ENCODE results near the gene C3orf20. TPM values are rescaled to one million over a fixed set of nuclear protein-coding genes. Genes with fewer than 3 reads are reported as not detected.

Gene C3orf20
- total RNA-seq, 1 experiment from 2014 or later: not detected

DNA sequence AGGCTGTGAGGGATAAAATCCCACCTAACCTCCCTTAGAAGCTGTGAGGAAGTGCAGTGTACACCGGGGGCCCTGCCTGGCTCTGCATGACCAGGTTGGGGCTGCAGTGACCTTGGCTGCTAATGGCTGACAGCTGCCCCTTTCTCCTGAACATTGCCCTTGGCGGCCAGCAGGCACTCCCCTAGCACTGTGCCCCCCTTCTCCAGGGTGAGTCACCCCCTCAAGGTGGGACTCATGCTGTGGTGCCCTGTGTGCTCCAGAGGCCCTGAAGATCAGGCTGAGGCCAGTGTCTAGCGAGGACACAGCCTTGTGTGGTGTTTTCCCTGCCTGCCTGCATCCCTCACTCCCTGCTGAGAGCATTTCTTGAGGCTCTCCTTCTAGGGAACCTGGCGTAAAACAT lies 122.8 kb downstream of the C3orf20 start:
- Histone ChIP-seq H3K9me3 (ENCODE audit: low read length) (no peaks in the 10 kb centered on the region), H3K9me2 (replicated peaks; ENCODE audit: insufficient read depth, low read length) (no peaks in the 10 kb centered on the region), H3K79me2 (ENCODE audit: low read length) (no peaks in the 10 kb centered on the region), H3K9ac (ENCODE audit: low read length) (no peak overlapping the region), H3K4me1 (ENCODE audit: low read length) (no peaks in the 10 kb centered on the region), H3K27ac (ENCODE audit: low read length) (no peak overlapping the region), H4K20me1 (ENCODE audit: insufficient read depth, low read depth, low read length) (no peaks in the 10 kb centered on the region), H2AFZ (ENCODE audit: low read length) (no peak overlapping the region), H3K36me3 (ENCODE audit: insufficient read depth, low read length) (no peaks in the 10 kb centered on the region), H3K27me3 (ENCODE audit: low read length) (no peaks in the 10 kb centered on the region), H3K4me2 (ENCODE audit: low read depth, low read length, poor library complexity, severe bottlenecking) (no peak overlapping the region), H3K4me3 (ENCODE audit: low read length) (no peak overlapping the region)
- no peak for DNase-seq

DNA sequence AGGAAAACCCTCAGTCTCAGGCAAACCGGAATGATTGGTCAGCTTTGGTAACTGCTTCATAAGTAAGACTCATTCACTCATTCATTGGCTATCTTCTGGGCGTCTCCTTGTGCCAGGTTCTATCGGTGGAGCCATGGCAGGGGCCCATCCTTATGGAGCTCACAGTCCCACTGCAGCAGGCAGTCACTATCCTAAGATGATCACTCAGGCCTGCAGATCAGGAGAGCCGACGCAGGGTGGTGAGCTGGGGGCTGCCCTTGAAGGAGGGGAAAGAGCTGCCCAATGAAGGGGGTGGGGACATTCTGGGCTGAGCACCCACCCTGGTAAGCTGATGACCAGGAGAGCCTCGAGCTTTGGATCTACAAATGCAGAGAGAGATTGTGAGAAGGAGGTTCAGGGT lies 123.3 kb downstream of the C3orf20 start:
- no peak overlapping the region for H3K27ac ChIP-seq (ENCODE audit: low read length)
- DNase-seq: no peak
- H4K20me1 ChIP-seq (ENCODE audit: insufficient read depth, low read depth, low read length): no peaks in the 10 kb centered on the region
- no peak overlapping the region for H2AFZ ChIP-seq (ENCODE audit: low read length)
- no peaks in the 10 kb centered on the region for H3K27me3 ChIP-seq (ENCODE audit: low read length)
- H3K9me2 ChIP-seq (replicated peaks; ENCODE audit: insufficient read depth, low read length): no peaks in the 10 kb centered on the region
- H3K4me2 ChIP-seq (ENCODE audit: low read depth, low read length, poor library complexity, severe bottlenecking): no peak overlapping the region
- H3K9me3 ChIP-seq (ENCODE audit: low read length): no peaks in the 10 kb centered on the region
- H3K79me2 ChIP-seq (ENCODE audit: low read length): no peaks in the 10 kb centered on the region
- H3K4me3 ChIP-seq (ENCODE audit: low read length): no peak overlapping the region
- no peaks in the 10 kb centered on the region for H3K36me3 ChIP-seq (ENCODE audit: insufficient read depth, low read length)
- no peaks in the 10 kb centered on the region for H3K4me1 ChIP-seq (ENCODE audit: low read length)
- no peak overlapping the region for H3K9ac ChIP-seq (ENCODE audit: low read length)

DNA sequence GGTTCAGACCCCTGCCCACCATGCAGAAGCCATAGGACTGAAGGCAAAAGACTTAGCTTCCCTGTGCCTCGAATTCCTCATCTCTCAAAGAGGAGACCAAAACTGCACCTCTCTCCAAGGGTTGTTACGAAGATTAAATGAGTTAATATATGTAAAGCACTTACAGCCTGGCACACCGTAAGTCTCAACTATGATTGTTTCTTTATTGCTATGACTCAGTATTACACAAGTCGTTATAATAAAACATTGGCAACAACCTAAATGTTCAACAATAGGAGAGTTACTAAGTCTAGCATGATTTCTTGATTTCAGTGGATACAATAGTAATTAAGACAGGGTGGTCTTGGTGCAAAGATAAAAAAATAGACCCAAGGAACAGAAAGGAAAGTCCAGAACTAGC lies 124.2 kb downstream of the C3orf20 start:
- Histone ChIP-seq H4K20me1 (ENCODE audit: insufficient read depth, low read depth, low read length) (no peaks in the 10 kb centered on the region), H3K27ac (ENCODE audit: low read length) (no peak overlapping the region), H3K4me3 (ENCODE audit: low read length) (no peak overlapping the region), H3K9ac (ENCODE audit: low read length) (no peak overlapping the region), H3K27me3 (ENCODE audit: low read length) (no peaks in the 10 kb centered on the region), H3K79me2 (ENCODE audit: low read length) (no peaks in the 10 kb centered on the region), H3K9me3 (ENCODE audit: low read length) (no peaks in the 10 kb centered on the region), H2AFZ (ENCODE audit: low read length) (no peak overlapping the region), H3K4me1 (ENCODE audit: low read length) (no peaks in the 10 kb centered on the region), H3K4me2 (ENCODE audit: low read depth, low read length, poor library complexity, severe bottlenecking) (no peak overlapping the region), H3K36me3 (ENCODE audit: insufficient read depth, low read length) (no peaks in the 10 kb centered on the region), H3K9me2 (replicated peaks; ENCODE audit: insufficient read depth, low read length) (no peaks in the 10 kb centered on the region)
- DNase-seq: no peak

DNA sequence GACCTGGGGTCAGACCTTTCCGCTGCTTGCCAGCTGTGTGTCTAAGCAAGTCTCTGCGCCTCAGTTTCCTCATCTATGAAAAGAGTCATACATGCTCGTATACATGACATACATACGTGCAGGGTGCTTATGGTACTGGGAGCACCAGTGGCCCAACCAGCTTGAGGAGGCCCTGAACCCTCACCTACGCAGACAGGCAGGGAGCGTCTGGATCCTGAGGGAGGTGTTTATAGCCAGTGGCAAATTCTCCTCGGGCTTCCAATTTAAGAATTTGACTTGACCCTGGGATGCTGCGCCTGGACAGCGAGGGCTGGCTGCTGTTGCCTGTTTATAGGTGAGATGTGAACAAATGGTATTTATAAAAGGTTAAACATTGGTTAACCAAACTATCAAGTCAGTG lies 126.1 kb downstream of the C3orf20 start:
- no peaks in the 10 kb centered on the region for H4K20me1 ChIP-seq (ENCODE audit: insufficient read depth, low read depth, low read length)
- H3K27ac ChIP-seq (ENCODE audit: low read length): no peak overlapping the region
- DNase-seq: no peak
- H3K9ac ChIP-seq (ENCODE audit: low read length): no peak overlapping the region
- H2AFZ ChIP-seq (ENCODE audit: low read length): no peak overlapping the region
- no peak overlapping the region for H3K4me2 ChIP-seq (ENCODE audit: low read depth, low read length, poor library complexity, severe bottlenecking)
- no peaks in the 10 kb centered on the region for H3K27me3 ChIP-seq (ENCODE audit: low read length)
- no peak overlapping the region for H3K4me3 ChIP-seq (ENCODE audit: low read length)
- no peaks in the 10 kb centered on the region for H3K9me3 ChIP-seq (ENCODE audit: low read length)
- H3K79me2 ChIP-seq (ENCODE audit: low read length): no peaks in the 10 kb centered on the region
- H3K9me2 ChIP-seq (replicated peaks; ENCODE audit: insufficient read depth, low read length): no peaks in the 10 kb centered on the region
- no peaks in the 10 kb centered on the region for H3K36me3 ChIP-seq (ENCODE audit: insufficient read depth, low read length)
- no peaks in the 10 kb centered on the region for H3K4me1 ChIP-seq (ENCODE audit: low read length)

DNA sequence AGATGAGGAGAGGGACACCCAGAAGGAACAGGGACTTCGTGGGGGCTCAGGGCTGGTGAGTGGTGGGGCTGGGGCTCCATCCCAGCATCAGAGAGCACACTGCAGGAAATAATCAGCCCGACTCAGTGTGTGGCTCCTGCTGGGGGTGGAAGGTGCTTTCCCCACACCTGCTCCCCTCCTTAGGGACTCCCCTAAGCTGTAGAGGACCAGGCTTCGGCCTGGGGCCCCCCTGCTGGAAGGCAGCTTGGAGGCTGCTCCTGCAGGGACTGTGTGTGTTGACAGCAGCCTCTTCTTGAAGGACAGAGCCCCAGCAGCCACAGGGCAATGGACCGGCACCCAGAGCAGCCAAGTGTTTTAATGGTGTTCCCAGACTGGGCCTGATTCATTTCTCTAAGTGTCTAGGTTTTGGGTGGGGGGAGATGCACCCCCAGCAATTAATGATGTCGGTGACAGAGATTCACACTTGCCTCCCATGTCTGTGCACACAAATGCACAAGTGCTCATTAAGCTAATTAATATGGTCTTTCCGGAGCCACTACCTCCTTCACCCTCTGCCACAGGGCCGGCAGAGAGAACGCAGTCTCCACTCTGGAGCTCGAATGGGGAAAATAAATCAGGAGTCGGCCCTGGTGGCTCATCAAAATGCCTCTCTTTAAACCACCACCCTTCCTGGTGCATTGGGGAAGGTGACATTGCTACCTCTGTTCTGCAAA lies 126.9 kb downstream of the C3orf20 start:
- no peak for DNase-seq
- H3K9ac ChIP-seq (ENCODE audit: low read length): no peak overlapping the region
- H3K9me2 ChIP-seq (replicated peaks; ENCODE audit: insufficient read depth, low read length): no peaks in the 10 kb centered on the region
- no peaks in the 10 kb centered on the region for H3K9me3 ChIP-seq (ENCODE audit: low read length)
- no peaks in the 10 kb centered on the region for H3K36me3 ChIP-seq (ENCODE audit: insufficient read depth, low read length)
- H4K20me1 ChIP-seq (ENCODE audit: insufficient read depth, low read depth, low read length): no peaks in the 10 kb centered on the region
- no peak overlapping the region for H3K4me2 ChIP-seq (ENCODE audit: low read depth, low read length, poor library complexity, severe bottlenecking)
- H2AFZ ChIP-seq (ENCODE audit: low read length): no peak overlapping the region
- no peaks in the 10 kb centered on the region for H3K27me3 ChIP-seq (ENCODE audit: low read length)
- no peak overlapping the region for H3K27ac ChIP-seq (ENCODE audit: low read length)
- no peaks in the 10 kb centered on the region for H3K4me1 ChIP-seq (ENCODE audit: low read length)
- no peaks in the 10 kb centered on the region for H3K79me2 ChIP-seq (ENCODE audit: low read length)
- H3K4me3 ChIP-seq (ENCODE audit: low read length): no peak overlapping the region

DNA sequence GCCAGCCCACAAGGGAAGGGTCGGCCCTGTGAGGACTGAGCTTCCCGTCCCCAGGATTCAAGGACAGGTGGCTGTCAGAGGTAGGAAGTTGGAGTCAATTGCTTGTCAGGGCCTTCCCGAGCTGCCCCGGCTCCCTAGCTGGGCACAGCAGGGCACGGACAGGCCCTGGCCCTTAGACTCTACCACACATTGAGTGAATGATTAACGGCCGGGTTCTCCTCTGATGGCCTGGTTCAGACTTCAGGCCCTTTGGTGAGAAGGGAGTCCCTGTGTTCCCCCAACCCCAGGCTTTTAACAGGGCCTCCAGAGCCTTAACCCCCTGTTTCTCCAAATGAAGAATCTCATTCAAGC lies 127.4 kb downstream of the C3orf20 start:
- no peaks in the 10 kb centered on the region for H3K27me3 ChIP-seq (ENCODE audit: low read length)
- no peak overlapping the region for H3K9ac ChIP-seq (ENCODE audit: low read length)
- H3K27ac ChIP-seq (ENCODE audit: low read length): no peak overlapping the region
- no peak overlapping the region for H2AFZ ChIP-seq (ENCODE audit: low read length)
- no peaks in the 10 kb centered on the region for H3K4me1 ChIP-seq (ENCODE audit: low read length)
- H4K20me1 ChIP-seq (ENCODE audit: insufficient read depth, low read depth, low read length): no peaks in the 10 kb centered on the region
- no peaks in the 10 kb centered on the region for H3K9me2 ChIP-seq (replicated peaks; ENCODE audit: insufficient read depth, low read length)
- H3K4me3 ChIP-seq (ENCODE audit: low read length): no peak overlapping the region
- no peaks in the 10 kb centered on the region for H3K79me2 ChIP-seq (ENCODE audit: low read length)
- no peaks in the 10 kb centered on the region for H3K9me3 ChIP-seq (ENCODE audit: low read length)
- no peak overlapping the region for H3K4me2 ChIP-seq (ENCODE audit: low read depth, low read length, poor library complexity, severe bottlenecking)
- DNase-seq: no peak
- no peaks in the 10 kb centered on the region for H3K36me3 ChIP-seq (ENCODE audit: insufficient read depth, low read length)

DNA sequence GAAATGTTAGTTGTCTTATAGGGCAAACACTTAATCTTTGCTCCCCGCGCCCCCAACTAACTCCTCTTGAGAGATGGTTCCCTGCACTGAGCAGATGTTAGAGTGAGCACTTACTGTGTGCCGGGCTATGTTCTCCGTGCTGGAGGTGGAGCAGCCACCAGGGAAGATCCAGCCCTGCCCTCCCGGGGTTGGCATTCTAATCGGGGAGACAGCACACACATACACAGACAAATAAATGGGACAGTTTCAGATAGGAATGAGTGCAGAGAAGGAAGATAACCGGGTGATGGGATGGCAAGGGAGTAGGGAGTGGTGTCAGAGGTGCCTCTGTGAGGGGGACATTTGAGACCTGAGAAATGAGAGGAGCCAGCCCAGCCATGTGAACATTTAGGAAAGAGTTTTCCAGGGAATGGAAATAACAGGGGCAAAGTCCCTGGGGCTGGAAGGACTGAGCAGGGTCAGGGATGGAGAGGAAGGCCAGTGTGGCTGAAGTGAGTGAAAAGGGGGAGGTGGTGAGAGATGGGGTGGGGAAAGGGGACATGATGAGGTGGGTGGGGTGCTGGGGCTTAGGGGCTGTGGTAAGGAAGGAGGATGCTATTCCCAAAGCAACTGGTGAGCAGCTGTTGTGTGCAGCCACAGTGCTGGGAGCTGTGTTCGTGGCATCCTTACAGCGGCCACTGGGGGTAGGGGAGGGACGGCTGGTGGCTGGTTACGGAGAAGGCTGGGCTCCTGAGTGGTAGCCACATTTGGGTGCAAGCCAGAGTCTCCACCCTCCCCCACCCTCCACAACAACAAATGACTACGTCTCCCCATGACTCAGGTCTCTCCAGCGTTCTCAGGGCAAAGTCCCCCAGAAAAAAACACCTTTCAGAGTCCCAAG lies 128.4 kb downstream of the C3orf20 start:
- no peaks in the 10 kb centered on the region for H3K9me3 ChIP-seq (ENCODE audit: low read length)
- no peaks in the 10 kb centered on the region for H4K20me1 ChIP-seq (ENCODE audit: insufficient read depth, low read depth, low read length)
- no peak overlapping the region for H3K27ac ChIP-seq (ENCODE audit: low read length)
- H3K4me3 ChIP-seq (ENCODE audit: low read length): no peak overlapping the region
- H3K4me2 ChIP-seq (ENCODE audit: low read depth, low read length, poor library complexity, severe bottlenecking): no peak overlapping the region
- no peak overlapping the region for H3K9ac ChIP-seq (ENCODE audit: low read length)
- H3K79me2 ChIP-seq (ENCODE audit: low read length): no peaks in the 10 kb centered on the region
- H3K9me2 ChIP-seq (replicated peaks; ENCODE audit: insufficient read depth, low read length): no peaks in the 10 kb centered on the region
- DNase-seq: no peak
- H3K27me3 ChIP-seq (ENCODE audit: low read length): no peaks in the 10 kb centered on the region
- no peaks in the 10 kb centered on the region for H3K4me1 ChIP-seq (ENCODE audit: low read length)
- H3K36me3 ChIP-seq (ENCODE audit: insufficient read depth, low read length): no peaks in the 10 kb centered on the region
- H2AFZ ChIP-seq (ENCODE audit: low read length): no peak overlapping the region

DNA sequence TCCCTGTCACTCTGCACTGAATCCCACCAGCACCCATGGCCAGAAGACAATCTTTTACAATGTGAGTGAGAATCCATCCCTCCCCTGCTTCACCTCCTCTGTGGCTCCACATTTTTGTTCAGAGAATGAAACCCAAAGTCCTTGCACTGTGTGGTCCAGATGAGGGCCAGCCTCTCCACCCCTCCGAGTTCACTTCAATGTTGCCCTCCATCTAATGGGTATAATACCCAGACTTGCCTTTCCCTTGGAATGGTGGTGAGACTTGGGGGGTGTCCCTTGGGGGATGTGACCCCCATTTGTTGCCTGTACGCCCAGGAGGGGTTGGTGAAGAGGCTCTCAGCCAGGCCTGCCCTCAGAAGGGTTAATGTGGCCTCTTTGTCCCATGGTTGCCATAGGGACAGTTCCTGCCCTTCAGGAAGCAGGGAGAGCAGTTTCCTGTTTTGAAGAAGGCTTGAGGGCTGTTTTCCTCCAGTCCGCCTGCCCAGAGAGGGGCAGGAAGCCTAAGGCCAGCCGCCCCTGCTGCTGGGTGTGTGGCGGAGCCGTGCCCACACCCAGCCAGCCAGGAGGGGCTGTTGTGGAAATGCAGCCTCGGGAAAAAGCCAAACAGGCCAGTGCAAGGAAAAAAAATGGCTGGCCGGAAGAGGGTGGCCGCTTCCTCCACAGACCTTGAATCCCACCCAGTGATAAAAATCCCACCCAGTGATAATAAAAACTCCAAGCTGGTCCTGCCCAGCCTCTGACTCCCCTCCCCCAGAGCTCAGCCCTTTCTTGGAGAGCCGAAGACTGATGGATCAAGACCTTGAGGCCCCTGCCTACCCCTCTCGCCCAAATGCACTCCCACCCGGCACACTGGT lies 129.3 kb downstream of the C3orf20 start:
- no peak overlapping the region for H3K4me2 ChIP-seq (ENCODE audit: low read depth, low read length, poor library complexity, severe bottlenecking)
- H3K9me3 ChIP-seq (ENCODE audit: low read length): no peaks in the 10 kb centered on the region
- H4K20me1 ChIP-seq (ENCODE audit: insufficient read depth, low read depth, low read length): no peaks in the 10 kb centered on the region
- H3K36me3 ChIP-seq (ENCODE audit: insufficient read depth, low read length): no peaks in the 10 kb centered on the region
- H3K9ac ChIP-seq (ENCODE audit: low read length): no peak overlapping the region
- DNase-seq: no peak
- H3K27ac ChIP-seq (ENCODE audit: low read length): no peak overlapping the region
- H3K4me3 ChIP-seq (ENCODE audit: low read length): no peak overlapping the region
- H2AFZ ChIP-seq (ENCODE audit: low read length): no peak overlapping the region
- no peaks in the 10 kb centered on the region for H3K27me3 ChIP-seq (ENCODE audit: low read length)
- H3K79me2 ChIP-seq (ENCODE audit: low read length): no peaks in the 10 kb centered on the region
- H3K9me2 ChIP-seq (replicated peaks; ENCODE audit: insufficient read depth, low read length): no peaks in the 10 kb centered on the region
- H3K4me1 ChIP-seq (ENCODE audit: low read length): no peaks in the 10 kb centered on the region

Data from Karpas-422 (cell line).